WTC11 (cell line): ENCODE data around the gene PSTK. TPM values are rescaled to one million over a fixed set of nuclear protein-coding genes. Genes with fewer than 3 reads are reported as not detected.
A peak's percentile ranks its signal among the peaks of the same experiment; 100 is the strongest.

Source experiments
- AFF4 ChIP-seq: sonication (generic); formaldehyde crosslinking; IDR thresholded peaks from 2 replicates; pipeline ENCODE4 v1.8.1; 2023; ENCODE audit warnings: mild to moderate bottlenecking, missing genetic modification reagents, borderline replicate concordance
- ATF6 ChIP-seq: sonication (generic); formaldehyde crosslinking; IDR thresholded peaks from 2 replicates; pipeline ENCODE4 v1.8.1; 2023; ENCODE audit warnings: mild to moderate bottlenecking, missing genetic modification reagents
- EMX1 ChIP-seq: fragments of 250-450 bp; sonication (Bioruptor Pico); IDR thresholded peaks from 2 replicates; pipeline ENCODE4 v1.8.0; 2021; ENCODE audit warnings: mild to moderate bottlenecking
- ETV6 ChIP-seq: sonication (generic); formaldehyde crosslinking; IDR thresholded peaks from 2 replicates; pipeline ENCODE4 v1.8.1; 2022; ENCODE audit warnings: mild to moderate bottlenecking, missing genetic modification reagents
- FOXJ3 ChIP-seq: sonication (generic); formaldehyde crosslinking; IDR thresholded peaks from 2 replicates; pipeline ENCODE4 v1.9.0; 2021; ENCODE audit warnings: missing genetic modification reagents, mild to moderate bottlenecking, borderline replicate concordance
- FOXK1 ChIP-seq: sonication (generic); formaldehyde crosslinking; IDR thresholded peaks from 2 replicates; pipeline ENCODE4 v1.8.0; 2022; ENCODE audit warnings: mild to moderate bottlenecking, moderate library complexity, missing genetic modification reagents
- FOXP1 ChIP-seq: sonication (generic); formaldehyde crosslinking; IDR thresholded peaks from 2 replicates; pipeline ENCODE4 v1.8.0; 2022; ENCODE audit warnings: missing genetic modification reagents, mild to moderate bottlenecking, moderate library complexity, borderline replicate concordance
- HMGXB4 ChIP-seq: sonication (generic); formaldehyde crosslinking; IDR thresholded peaks from 2 replicates; pipeline ENCODE4 v1.8.1; 2023; ENCODE audit warnings: mild to moderate bottlenecking, moderate library complexity, missing genetic modification reagents
- MLX ChIP-seq: sonication (generic); formaldehyde crosslinking; IDR thresholded peaks from 2 replicates; pipeline ENCODE4 v1.8.1; 2023; ENCODE audit warnings: mild to moderate bottlenecking, missing genetic modification reagents, moderate library complexity
- NFATC4 ChIP-seq: fragments of 250-450 bp; sonication (Bioruptor Pico); IDR thresholded peaks from 2 replicates; pipeline ENCODE4 v1.9.0; 2021; ENCODE audit warnings: mild to moderate bottlenecking
- NR3C1 ChIP-seq: sonication (generic); formaldehyde crosslinking; conservative IDR thresholded peaks from 2 replicates; pipeline ENCODE4 v1.8.1; 2023; ENCODE audit warnings: low read depth, mild to moderate bottlenecking, missing genetic modification reagents
- PREB ChIP-seq: sonication (generic); formaldehyde crosslinking; IDR thresholded peaks from 2 replicates; pipeline ENCODE4 v1.8.1; 2022; ENCODE audit warnings: mild to moderate bottlenecking, missing genetic modification reagents, moderate library complexity, borderline replicate concordance
- SMAD3 ChIP-seq: sonication (generic); formaldehyde crosslinking; IDR thresholded peaks from 2 replicates; pipeline ENCODE4 v1.8.0; 2022; ENCODE audit warnings: missing genetic modification reagents, mild to moderate bottlenecking, borderline replicate concordance
- ZBTB43 ChIP-seq: sonication (generic); formaldehyde crosslinking; IDR thresholded peaks from 2 replicates; pipeline ENCODE4 v1.8.1; 2023; ENCODE audit warnings: mild to moderate bottlenecking, missing genetic modification reagents
- ZNF121 ChIP-seq: sonication (generic); formaldehyde crosslinking; IDR thresholded peaks from 2 replicates; pipeline ENCODE4 v1.8.0; 2023; ENCODE audit warnings: missing genetic modification reagents
- ZNF281 ChIP-seq: sonication (generic); formaldehyde crosslinking; IDR thresholded peaks from 2 replicates; pipeline ENCODE4 v1.8.0; 2023; ENCODE audit warnings: mild to moderate bottlenecking, missing genetic modification reagents
- ZNF416 ChIP-seq: fragments of 250-450 bp; sonication (Bioruptor Pico); IDR thresholded peaks from 2 replicates; pipeline ENCODE4 v1.9.0; 2021; ENCODE audit warnings: mild to moderate bottlenecking, inconsistent platforms
- ZNF425 ChIP-seq: fragments of 250-450 bp; sonication (Bioruptor Pico); conservative IDR thresholded peaks from 2 replicates; pipeline ENCODE4 v1.9.0; 2021; ENCODE audit warnings: mild to moderate bottlenecking
- ZNF512 ChIP-seq: sonication (generic); formaldehyde crosslinking; IDR thresholded peaks from 2 replicates; pipeline ENCODE4 v1.8.1; 2022; ENCODE audit warnings: missing genetic modification reagents, borderline replicate concordance
- ZNF671 ChIP-seq: fragments of 250-450 bp; sonication (Bioruptor Pico); IDR thresholded peaks from 2 replicates; pipeline ENCODE4 v1.8.0; 2021; ENCODE audit warnings: mild to moderate bottlenecking
- total RNA-seq: library from RNA; stranded (reverse); gene quantifications from 3 replicates; pipeline ENCODE4 v1.2.3, GENCODE V29; 2021

The PSTK gene
- total RNA-seq, 1 experiment from 2014 or later, result 4.0 TPM

- peak; percentile 92; the same call in 1 of the 2 replicates for TF ChIP-seq FOXP1 (CRISPR knock-in tag)
- no peak for TF ChIP-seq ZNF281 (CRISPR knock-in tag)
- TF ChIP-seq SMAD3 (CRISPR knock-in tag), result no peak
- no peak for TF ChIP-seq NFATC4 (CRISPR knock-in tag)
- peak; percentile 68; the same call in 1 of the 2 replicates for TF ChIP-seq ZNF416 (CRISPR knock-in tag)
- TF ChIP-seq EMX1 (CRISPR knock-in tag), result no peak
- no peak for TF ChIP-seq ZNF512 (CRISPR knock-in tag)
- TF ChIP-seq ZNF671 (CRISPR knock-in tag), result no peak
- peak; percentile 98 for TF ChIP-seq HMGXB4 (CRISPR knock-in tag)
- TF ChIP-seq ZNF121 (CRISPR knock-in tag), result no peak
- TF ChIP-seq FOXK1 (CRISPR knock-in tag), result peak; percentile 90
- TF ChIP-seq MLX, result no peak
- TF ChIP-seq AFF4 (CRISPR knock-in tag), result no peak
- TF ChIP-seq ATF6 (CRISPR knock-in tag), result no peak
- no peak for TF ChIP-seq ZNF425 (CRISPR knock-in tag)
- no peak for TF ChIP-seq PREB (CRISPR knock-in tag)
- no peak for TF ChIP-seq FOXJ3 (CRISPR knock-in tag)
- no peak for TF ChIP-seq NR3C1 (CRISPR knock-in tag)
- no peak for TF ChIP-seq ZBTB43 (CRISPR knock-in tag)
- TF ChIP-seq ETV6, result peak; percentile 93
Measured at GRCh38 chr10:122980209-122981065, at the start of gene PSTK (continued).
